H1 (cell line): ENCODE data around the gene ACOT2. TPM values are rescaled to one million over a fixed set of nuclear protein-coding genes. Genes with fewer than 3 reads are reported as not detected.

Experiments
- POLR2A ChIP-seq, 2 experiments: IDR thresholded peaks; 1 replicate in 1 of 2; 2 replicates in 1 of 2; pipeline ENCODE4 v1.6.1; 2011; ENCODE audit warnings: low read depth in 2 of 2, low read length in 2 of 2, mild to moderate bottlenecking in 2 of 2; ENCODE audit errors: control extremely low read depth in 1 of 2
- polyA plus RNA-seq, 7 experiments: library from polyadenylated mRNA; depleted of rRNA in 3 of 7; stranded (reverse) in 5 of 7; unstranded in 2 of 7; fragments of >200 nt in 5 of 7; fragments of 200-250 nt in 2 of 7; gene quantifications; 1 replicate in 5 of 7; 2 replicates in 1 of 7; 4 replicates in 1 of 7; pipeline versions ENCODE4 v1.2.1 to v1.2.3, GENCODE V29; 2011 to 2013; ENCODE audit warnings: missing spikeins in 2 of 7, mixed read lengths in 2 of 7
- total RNA-seq: library from RNA; stranded (reverse); fragmentation: NEBNext Ultra II Directional; extraction: Animal tissue kit (Norgen Biotek cat#: 25700); gene quantifications from 2 replicates; pipeline ENCODE4 v1.2.1, GENCODE V29; 2021
- TF ChIP-seq, protein P1 (sequence below): fragments of 300-600 bp; sonication (generic); IDR thresholded peaks from 2 replicates; pipeline ENCODE4 v1.7.1; 2012; ENCODE audit warnings: low read length, moderate library complexity, mild to moderate bottlenecking, inconsistent platforms; ENCODE audit not compliant: insufficient replicate concordance

ACOT2 gene
- total and polyA plus RNA-seq, 2 of the 8 experiments (the other 6 are each of a cell fraction or from before 2014, with no cell fraction given): 5.8 to 5.9 TPM

GRCh38 chr14:73599499-73599898, 30.5 kb downstream of the ACOT2 start (continued):
- TF ChIP-seq, protein P1, sequence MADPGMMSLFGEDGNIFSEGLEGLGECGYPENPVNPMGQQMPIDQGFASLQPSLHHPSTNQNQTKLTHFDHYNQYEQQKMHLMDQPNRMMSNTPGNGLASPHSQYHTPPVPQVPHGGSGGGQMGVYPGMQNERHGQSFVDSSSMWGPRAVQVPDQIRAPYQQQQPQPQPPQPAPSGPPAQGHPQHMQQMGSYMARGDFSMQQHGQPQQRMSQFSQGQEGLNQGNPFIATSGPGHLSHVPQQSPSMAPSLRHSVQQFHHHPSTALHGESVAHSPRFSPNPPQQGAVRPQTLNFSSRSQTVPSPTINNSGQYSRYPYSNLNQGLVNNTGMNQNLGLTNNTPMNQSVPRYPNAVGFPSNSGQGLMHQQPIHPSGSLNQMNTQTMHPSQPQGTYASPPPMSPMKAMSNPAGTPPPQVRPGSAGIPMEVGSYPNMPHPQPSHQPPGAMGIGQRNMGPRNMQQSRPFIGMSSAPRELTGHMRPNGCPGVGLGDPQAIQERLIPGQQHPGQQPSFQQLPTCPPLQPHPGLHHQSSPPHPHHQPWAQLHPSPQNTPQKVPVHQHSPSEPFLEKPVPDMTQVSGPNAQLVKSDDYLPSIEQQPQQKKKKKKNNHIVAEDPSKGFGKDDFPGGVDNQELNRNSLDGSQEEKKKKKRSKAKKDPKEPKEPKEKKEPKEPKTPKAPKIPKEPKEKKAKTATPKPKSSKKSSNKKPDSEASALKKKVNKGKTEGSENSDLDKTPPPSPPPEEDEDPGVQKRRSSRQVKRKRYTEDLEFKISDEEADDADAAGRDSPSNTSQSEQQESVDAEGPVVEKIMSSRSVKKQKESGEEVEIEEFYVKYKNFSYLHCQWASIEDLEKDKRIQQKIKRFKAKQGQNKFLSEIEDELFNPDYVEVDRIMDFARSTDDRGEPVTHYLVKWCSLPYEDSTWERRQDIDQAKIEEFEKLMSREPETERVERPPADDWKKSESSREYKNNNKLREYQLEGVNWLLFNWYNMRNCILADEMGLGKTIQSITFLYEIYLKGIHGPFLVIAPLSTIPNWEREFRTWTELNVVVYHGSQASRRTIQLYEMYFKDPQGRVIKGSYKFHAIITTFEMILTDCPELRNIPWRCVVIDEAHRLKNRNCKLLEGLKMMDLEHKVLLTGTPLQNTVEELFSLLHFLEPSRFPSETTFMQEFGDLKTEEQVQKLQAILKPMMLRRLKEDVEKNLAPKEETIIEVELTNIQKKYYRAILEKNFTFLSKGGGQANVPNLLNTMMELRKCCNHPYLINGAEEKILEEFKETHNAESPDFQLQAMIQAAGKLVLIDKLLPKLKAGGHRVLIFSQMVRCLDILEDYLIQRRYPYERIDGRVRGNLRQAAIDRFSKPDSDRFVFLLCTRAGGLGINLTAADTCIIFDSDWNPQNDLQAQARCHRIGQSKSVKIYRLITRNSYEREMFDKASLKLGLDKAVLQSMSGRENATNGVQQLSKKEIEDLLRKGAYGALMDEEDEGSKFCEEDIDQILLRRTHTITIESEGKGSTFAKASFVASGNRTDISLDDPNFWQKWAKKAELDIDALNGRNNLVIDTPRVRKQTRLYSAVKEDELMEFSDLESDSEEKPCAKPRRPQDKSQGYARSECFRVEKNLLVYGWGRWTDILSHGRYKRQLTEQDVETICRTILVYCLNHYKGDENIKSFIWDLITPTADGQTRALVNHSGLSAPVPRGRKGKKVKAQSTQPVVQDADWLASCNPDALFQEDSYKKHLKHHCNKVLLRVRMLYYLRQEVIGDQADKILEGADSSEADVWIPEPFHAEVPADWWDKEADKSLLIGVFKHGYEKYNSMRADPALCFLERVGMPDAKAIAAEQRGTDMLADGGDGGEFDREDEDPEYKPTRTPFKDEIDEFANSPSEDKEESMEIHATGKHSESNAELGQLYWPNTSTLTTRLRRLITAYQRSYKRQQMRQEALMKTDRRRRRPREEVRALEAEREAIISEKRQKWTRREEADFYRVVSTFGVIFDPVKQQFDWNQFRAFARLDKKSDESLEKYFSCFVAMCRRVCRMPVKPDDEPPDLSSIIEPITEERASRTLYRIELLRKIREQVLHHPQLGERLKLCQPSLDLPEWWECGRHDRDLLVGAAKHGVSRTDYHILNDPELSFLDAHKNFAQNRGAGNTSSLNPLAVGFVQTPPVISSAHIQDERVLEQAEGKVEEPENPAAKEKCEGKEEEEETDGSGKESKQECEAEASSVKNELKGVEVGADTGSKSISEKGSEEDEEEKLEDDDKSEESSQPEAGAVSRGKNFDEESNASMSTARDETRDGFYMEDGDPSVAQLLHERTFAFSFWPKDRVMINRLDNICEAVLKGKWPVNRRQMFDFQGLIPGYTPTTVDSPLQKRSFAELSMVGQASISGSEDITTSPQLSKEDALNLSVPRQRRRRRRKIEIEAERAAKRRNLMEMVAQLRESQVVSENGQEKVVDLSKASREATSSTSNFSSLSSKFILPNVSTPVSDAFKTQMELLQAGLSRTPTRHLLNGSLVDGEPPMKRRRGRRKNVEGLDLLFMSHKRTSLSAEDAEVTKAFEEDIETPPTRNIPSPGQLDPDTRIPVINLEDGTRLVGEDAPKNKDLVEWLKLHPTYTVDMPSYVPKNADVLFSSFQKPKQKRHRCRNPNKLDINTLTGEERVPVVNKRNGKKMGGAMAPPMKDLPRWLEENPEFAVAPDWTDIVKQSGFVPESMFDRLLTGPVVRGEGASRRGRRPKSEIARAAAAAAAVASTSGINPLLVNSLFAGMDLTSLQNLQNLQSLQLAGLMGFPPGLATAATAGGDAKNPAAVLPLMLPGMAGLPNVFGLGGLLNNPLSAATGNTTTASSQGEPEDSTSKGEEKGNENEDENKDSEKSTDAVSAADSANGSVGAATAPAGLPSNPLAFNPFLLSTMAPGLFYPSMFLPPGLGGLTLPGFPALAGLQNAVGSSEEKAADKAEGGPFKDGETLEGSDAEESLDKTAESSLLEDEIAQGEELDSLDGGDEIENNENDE: no peak
- no peak for TF ChIP-seq POLR2A (IDR thresholded peaks at IDR 0.05; ENCODE audit: control extremely low read depth in 1 of 2, low read depth in 2 of 2, low read length in 2 of 2)
- TF ChIP-seq, all 59 proteins: peak for 0
